Activated naive CD8-positive, alpha-beta T cell (primary cell): ENCODE measurements around the gene PTEN.

Experiments used
- H3K27ac Mint-ChIP-seq: one replicate; pipeline ENCODE4 v1.8.0; 2021; ENCODE audit warnings: mixed read lengths
- H3K27me3 Mint-ChIP-seq: one replicate; pipeline ENCODE4 v1.8.0; 2021; ENCODE audit warnings: mixed read lengths
- H3K36me3 Mint-ChIP-seq: one replicate; pipeline ENCODE4 v1.8.0; 2021; ENCODE audit warnings: mixed read lengths
- H3K4me1 Mint-ChIP-seq: one replicate; pipeline ENCODE4 v1.8.0; 2021; ENCODE audit warnings: low read depth, mixed read lengths
- H3K4me3 Mint-ChIP-seq: one replicate; pipeline ENCODE4 v1.8.0; 2021; ENCODE audit warnings: mild to moderate bottlenecking, mixed read lengths
- H3K9me3 Mint-ChIP-seq: one replicate; pipeline ENCODE4 v1.8.0; 2021; ENCODE audit warnings: low read depth, mixed read lengths

Gene PTEN

GRCh38 chr10:87987206-87987605, 123.8 kb downstream of the PTEN start:
- no peaks in the 10 kb centered on the region for H3K27me3 Mint-ChIP-seq
- H3K9me3 Mint-ChIP-seq, result no peaks in the 10 kb centered on the region
- H3K36me3 Mint-ChIP-seq, result peaks cover 6% of the 10 kb centered on the region
- no peaks in the 10 kb centered on the region for H3K4me1 Mint-ChIP-seq
- H3K4me3 Mint-ChIP-seq, result no peak overlapping the region
- H3K27ac Mint-ChIP-seq, result no peak overlapping the region

- H3K36me3 Mint-ChIP-seq, result no peaks in the 10 kb centered on the region
- H3K27me3 Mint-ChIP-seq, result no peaks in the 10 kb centered on the region
- no peak overlapping the region for H3K4me3 Mint-ChIP-seq
- H3K4me1 Mint-ChIP-seq, result peaks cover 12% of the 10 kb centered on the region
- H3K9me3 Mint-ChIP-seq, result no peaks in the 10 kb centered on the region
- no peak overlapping the region for H3K27ac Mint-ChIP-seq
Observed at GRCh38 chr10:87991946-87992345, 128.5 kb downstream of the PTEN start.

DNA sequence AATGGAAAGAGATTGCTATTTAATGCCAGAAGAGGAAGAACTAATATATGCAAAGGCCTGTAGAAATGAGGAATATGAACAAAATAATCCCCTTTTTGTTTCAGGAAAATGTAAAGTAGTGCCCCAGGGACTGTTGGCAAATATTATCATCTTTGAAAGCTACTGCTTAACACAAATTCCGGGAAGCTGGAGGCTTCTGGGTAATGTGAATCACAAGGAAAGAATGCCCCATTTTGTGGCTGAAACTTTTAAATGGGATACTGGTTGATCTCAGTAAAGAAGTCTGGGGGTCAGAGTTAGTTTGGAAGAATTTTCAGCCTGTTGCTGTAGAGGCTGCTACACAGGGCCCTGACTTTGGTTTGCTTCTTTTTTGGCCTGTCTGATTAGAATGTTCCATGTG, 141.0 kb downstream of the PTEN start:
- Mint-ChIP-seq H3K9me3 (peaks cover 4% of the 10 kb centered on the region), H3K36me3 (peaks cover 5% of the 10 kb centered on the region), H3K4me1 (no peaks in the 10 kb centered on the region), H3K27me3 (no peaks in the 10 kb centered on the region), H3K4me3 (no peak overlapping the region), H3K27ac (no peak overlapping the region)

- H3K27ac Mint-ChIP-seq, result no peak overlapping the region
- H3K27me3 Mint-ChIP-seq, result no peaks in the 10 kb centered on the region
- no peak overlapping the region for H3K4me3 Mint-ChIP-seq
Observed at GRCh38 chr10:88006261-88006660, 142.8 kb downstream of the PTEN start.

GRCh38 chr10:88008866-88009470, 145.5 kb downstream of the PTEN start:
- Mint-ChIP-seq H3K9me3 (peaks cover 6% of the 10 kb centered on the region), H3K36me3 (peaks cover 6% of the 10 kb centered on the region), H3K4me3 (no peak overlapping the region), H3K4me1 (no peaks in the 10 kb centered on the region), H3K27me3 (no peaks in the 10 kb centered on the region), H3K27ac (no peak overlapping the region)

More at GRCh38 chr10:88006261-88006660, 142.8 kb downstream of the PTEN start:
- Mint-ChIP-seq H3K36me3 (peaks cover under 1% of the 10 kb centered on the region), H3K9me3 (peaks cover under 1% of the 10 kb centered on the region), H3K4me1 (no peaks in the 10 kb centered on the region)

DNA sequence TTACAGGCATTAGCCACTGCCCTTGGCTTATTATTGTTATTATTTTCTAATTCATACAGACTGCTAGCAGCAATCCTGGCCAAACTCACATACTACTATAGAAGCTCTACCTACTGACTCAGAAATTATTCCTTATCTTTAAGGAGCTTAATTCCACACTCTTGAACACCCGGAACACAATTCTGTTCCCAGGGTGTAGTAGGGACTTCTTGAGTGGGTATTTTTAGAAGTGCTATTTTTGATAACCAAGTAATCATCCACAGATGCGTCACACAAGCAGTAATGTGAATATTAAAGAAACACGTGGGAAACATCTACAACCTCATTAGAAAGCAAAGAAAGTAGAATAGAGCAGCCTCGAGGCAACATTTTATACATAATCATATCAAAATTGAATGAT, 149.2 kb downstream of the PTEN start:
- peaks cover 6% of the 10 kb centered on the region for H3K9me3 Mint-ChIP-seq
- H3K27ac Mint-ChIP-seq, result no peak overlapping the region
- H3K27me3 Mint-ChIP-seq, result no peaks in the 10 kb centered on the region
- H3K4me3 Mint-ChIP-seq, result no peak overlapping the region
- H3K36me3 Mint-ChIP-seq, result peaks cover 6% of the 10 kb centered on the region
- no peaks in the 10 kb centered on the region for H3K4me1 Mint-ChIP-seq

GRCh38 chr10:88017781-88018180, 154.4 kb downstream of the PTEN start:
- Mint-ChIP-seq H3K4me1 (peaks cover 1% of the 10 kb centered on the region), H3K27me3 (no peaks in the 10 kb centered on the region), H3K27ac (no peak overlapping the region), H3K9me3 (peaks cover 2% of the 10 kb centered on the region), H3K36me3 (no peaks in the 10 kb centered on the region), H3K4me3 (no peak overlapping the region)

GRCh38 chr10:88019753-88020152, 156.3 kb downstream of the PTEN start:
- Mint-ChIP-seq H3K4me1 (peaks cover 3% of the 10 kb centered on the region), H3K4me3 (no peak overlapping the region), H3K27ac (no peak overlapping the region), H3K9me3 (peaks cover 11% of the 10 kb centered on the region), H3K36me3 (peaks cover 4% of the 10 kb centered on the region), H3K27me3 (no peaks in the 10 kb centered on the region)
